ENCODE results near the gene WDR20.
A peak's percentile ranks its signal among the peaks of the same experiment; 100 is the strongest.
"Not testable (repeated sequence)": the region's sequence is repeated elsewhere in the genome, so short reads cannot be mapped to it uniquely, and the experiment has no call there.

The WDR20 gene

GRCh38 chr14:102171173-102172020 is 31.7 kb downstream of the WDR20 start:
- DNase-seq (ENCODE audit: low spot score): peak; percentile 33

- DNase-seq (ENCODE audit: low spot score): not testable (repeated sequence)
Measured at GRCh38 chr14:102172021-102172272, 32.2 kb downstream of the WDR20 start.

- not testable (repeated sequence) for DNase-seq (ENCODE audit: low spot score)
Measured at GRCh38 chr14:102172721-102173120, 33.0 kb downstream of the WDR20 start.

- no peak for DNase-seq (ENCODE audit: low spot score)
Measured at GRCh38 chr14:102177161-102177560, 37.5 kb downstream of the WDR20 start.

- DNase-seq (ENCODE audit: low spot score): no peak
Measured at GRCh38 chr14:102178806-102179205, 39.1 kb downstream of the WDR20 start.

- no peak for DNase-seq (ENCODE audit: low spot score)
Measured at GRCh38 chr14:102180248-102180998, 40.7 kb downstream of the WDR20 start.

- DNase-seq (ENCODE audit: low spot score): no peak
Measured at GRCh38 chr14:102181187-102181586, 41.5 kb downstream of the WDR20 start.

GRCh38 chr14:102182190-102182589 is 42.5 kb downstream of the WDR20 start:
- peak; percentile 78 for DNase-seq (ENCODE audit: low spot score)

- DNase-seq (ENCODE audit: low spot score): peak; percentile 47
Measured at GRCh38 chr14:102182936-102183619, 43.4 kb downstream of the WDR20 start.

- no peak for DNase-seq (ENCODE audit: low spot score)
Measured at GRCh38 chr14:102183886-102184285, 44.2 kb downstream of the WDR20 start.

- DNase-seq (ENCODE audit: low spot score): no peak
Measured at GRCh38 chr14:102184316-102185035, 44.8 kb downstream of the WDR20 start.

- DNase-seq (ENCODE audit: low spot score): no peak
Measured at GRCh38 chr14:102185360-102185759, 45.7 kb downstream of the WDR20 start.

- peak; percentile 65 for DNase-seq (ENCODE audit: low spot score)
Measured at GRCh38 chr14:102187044-102187443, 47.3 kb downstream of the WDR20 start.

- DNase-seq (ENCODE audit: low spot score): no peak
Measured at GRCh38 chr14:102187568-102188001, 47.9 kb downstream of the WDR20 start.

GRCh38 chr14:102188187-102188586 is 48.5 kb downstream of the WDR20 start:
- DNase-seq (ENCODE audit: low spot score): no peak

GRCh38 chr14:102189874-102190273 is 50.2 kb downstream of the WDR20 start:
- DNase-seq (ENCODE audit: low spot score): no peak

GRCh38 chr14:102192840-102193502 is 53.3 kb downstream of the WDR20 start:
- no peak for DNase-seq (ENCODE audit: low spot score)

- DNase-seq (ENCODE audit: low spot score): no peak
Measured at GRCh38 chr14:102194856-102195255, 55.2 kb downstream of the WDR20 start.

GRCh38 chr14:102195446-102195845 is 55.7 kb downstream of the WDR20 start:
- DNase-seq (ENCODE audit: low spot score): no peak

GRCh38 chr14:102196039-102196901 is 56.6 kb downstream of the WDR20 start:
- no peak for DNase-seq (ENCODE audit: low spot score)

GRCh38 chr14:102196902-102197230 is 57.2 kb downstream of the WDR20 start:
- DNase-seq (ENCODE audit: low spot score): no peak

Data from kidney tubule cell (primary cell).